Liver (tissue), 9 donors: ENCODE data around the gene GRAMD1A. TPM values are rescaled to one million over a fixed set of nuclear protein-coding genes. Genes with fewer than 3 reads are reported as not detected.

ENCODE experiments used
- DNase-seq: peaks from one replicate; pipeline ENCODE4 v3.0.0-alpha.2; 2017; ENCODE audit warnings: low spot score
- H3K27ac ChIP-seq, 2 donors: one replicate each; pipeline ENCODE4 v1.7.0; 2013; ENCODE audit warnings: inconsistent platforms in 2 of 2, low read length in 2 of 2, control low read depth in 1 of 2, low read depth in 1 of 2, mild to moderate bottlenecking in 1 of 2
- H3K27me3 ChIP-seq, 4 donors: one replicate each; pipeline versions ENCODE4 v1.6.1 to v1.7.0; 2013; ENCODE audit warnings: low read length in 3 of 4, inconsistent platforms in 1 of 4, mild to moderate bottlenecking in 1 of 4, moderate library complexity in 1 of 4; ENCODE audit not compliant: control insufficient read depth in 4 of 4, insufficient read depth in 4 of 4
- H3K36me3 ChIP-seq, 4 donors: one replicate each; pipeline versions ENCODE4 v1.6.1 to v1.7.0; 2013; ENCODE audit warnings: low read length in 3 of 4, mild to moderate bottlenecking in 3 of 4, low read depth in 1 of 4, moderate library complexity in 1 of 4; ENCODE audit not compliant: control insufficient read depth in 4 of 4, insufficient read depth in 3 of 4
- H3K4me1 ChIP-seq, 4 donors: one replicate each; pipeline versions ENCODE4 v1.6.1 to v1.7.0; 2013; ENCODE audit warnings: low read length in 3 of 4, mild to moderate bottlenecking in 3 of 4, moderate library complexity in 1 of 4; ENCODE audit not compliant: control insufficient read depth in 4 of 4, insufficient read depth in 4 of 4
- H3K4me3 ChIP-seq, 3 donors: one replicate each; pipeline versions ENCODE4 v1.6.1 to v1.7.0; 2013; ENCODE audit warnings: low read length in 3 of 3, control low read depth in 1 of 3, low read depth in 1 of 3, mild to moderate bottlenecking in 1 of 3
- H3K9ac ChIP-seq, 2 donors: one replicate each; pipeline ENCODE4 v1.7.0; 2013; ENCODE audit warnings: low read length in 2 of 2, mild to moderate bottlenecking in 2 of 2, moderate library complexity in 2 of 2, control low read depth in 1 of 2, low read depth in 1 of 2
- H3K9me3 ChIP-seq, 4 donors: one replicate each; pipeline versions ENCODE4 v1.6.1 to v1.7.0; 2013; ENCODE audit warnings: low read length in 3 of 4; ENCODE audit not compliant: control insufficient read depth in 4 of 4
- ATF3 ChIP-seq: IDR thresholded peaks from 2 replicates; pipeline ENCODE4 v1.6.1; 2016; ENCODE audit warnings: antibody characterized with exemption
- CTCF ChIP-seq: fragments of 150-350 bp; IDR thresholded peaks from 2 replicates; pipeline ENCODE4 v1.5.1; 2017; ENCODE audit warnings: improper control_type of control experiment, low read depth, low read length; ENCODE audit not compliant: missing input control
- FOXA1 ChIP-seq: IDR thresholded peaks from 2 replicates; pipeline ENCODE4 v1.6.1; 2016; ENCODE audit warnings: antibody characterized with exemption
- FOXA2 ChIP-seq: IDR thresholded peaks from 2 replicates; pipeline ENCODE4 v1.6.1; 2016; ENCODE audit warnings: antibody characterized with exemption
- HNF4A ChIP-seq, 2 donors: conservative IDR thresholded peaks; 2 replicates each; pipeline ENCODE4 v1.6.1; 2016; ENCODE audit warnings: antibody characterized with exemption in 2 of 2, mild to moderate bottlenecking in 2 of 2
- HNF4G ChIP-seq: IDR thresholded peaks from 2 replicates; pipeline ENCODE4 v1.6.1; 2016; ENCODE audit warnings: antibody characterized with exemption
- NR2F2 ChIP-seq: IDR thresholded peaks from 2 replicates; pipeline ENCODE4 v1.6.1; 2016; ENCODE audit warnings: antibody characterized with exemption
- RAD21 ChIP-seq, 2 donors: IDR thresholded peaks; 2 replicates each; pipeline ENCODE4 v1.6.1; 2016; ENCODE audit warnings: antibody characterized with exemption in 2 of 2, mild to moderate bottlenecking in 2 of 2
- REST ChIP-seq: IDR thresholded peaks from 2 replicates; pipeline ENCODE4 v1.6.1; 2016; ENCODE audit warnings: antibody characterized with exemption, mild to moderate bottlenecking
- SP1 ChIP-seq: IDR thresholded peaks from 2 replicates; pipeline ENCODE4 v1.6.1; 2018; ENCODE audit warnings: antibody characterized with exemption, mild to moderate bottlenecking
- TAF1 ChIP-seq: conservative IDR thresholded peaks from 2 replicates; pipeline ENCODE4 v1.6.1; 2016; ENCODE audit warnings: antibody characterized with exemption, mild to moderate bottlenecking
- YY1 ChIP-seq: IDR thresholded peaks from 2 replicates; pipeline ENCODE4 v1.6.1; 2016; ENCODE audit warnings: antibody characterized with exemption, mild to moderate bottlenecking
- ZBTB33 ChIP-seq: IDR thresholded peaks from 2 replicates; pipeline ENCODE4 v1.6.1; 2016; ENCODE audit warnings: antibody characterized with exemption
- WGBS: extraction: QIAGEN DNeasy Blood & Tissue Kit; methylation state at CpG from one replicate; pipeline ENCODE4 v1.1.7; 2013; 5-methylcytosine and 5-hydroxymethylcytosine counted together
- polyA plus RNA-seq, 2 donors: library from polyadenylated mRNA; stranded (reverse) in 1 of 2; unstranded in 1 of 2; fragments of 200-250 nt in 1 of 2; fragments of >200 nt in 1 of 2; fragmentation: Nextera tagmentation in 1 of 2; extraction: Ambion mirVana in 1 of 2; gene quantifications; one replicate each; pipeline versions ENCODE4 v1.2.1 to v1.2.3, GENCODE V29; 2013 to 2015
- total RNA-seq, 2 donors: library from RNA; depleted of rRNA; stranded (reverse); fragments of >200 nt; gene quantifications; one replicate each; pipeline ENCODE4 v1.2.3, GENCODE V29; 2014
- donor health status: healthy.
- donor health status: healthy.
- donor health status: healthy.
- donor health status: healthy.
- donor health status: healthy.

Gene GRAMD1A
- total and polyA plus RNA-seq, 4 donors, result 8.6 to 14.1 (median 11.2) TPM

- DNase-seq, result no peak
- TF ChIP-seq YY1 (no peak), SP1 (no peak), HNF4G (no peak), HNF4A (conservative IDR thresholded peaks at IDR 0.05) (no peak)
- Histone ChIP-seq H3K9me3 (peaks cover 38 to 64% (median 51%) of the 10 kb centered on the region in 4 donors), H3K27ac (no peak overlapping the region), H3K36me3 (peaks cover 11 to 51% (median 41%) of the 10 kb centered on the region in 4 donors), H3K4me3 (peak overlapping the region in 2 of 3 donors; percentile 57 to 81), H3K27me3 (no peaks in the 10 kb centered on the region), H3K9ac (no peak overlapping the region), H3K4me1 (peaks cover 9 to 17% (median 11%) of the 10 kb centered on the region in 4 donors)
- WGBS, result 84% methylated on average over 7 of the region's 7 CpGs
Measured at GRCh38 chr19:34959021-34959420, 41.1 kb upstream of the GRAMD1A start.

- H3K4me3 ChIP-seq, result peak overlapping the region in 2 of 3 donors; percentile 12 to 57
- peaks cover 38 to 60% (median 49%) of the 10 kb centered on the region in 4 donors for H3K9me3 ChIP-seq
- no peak overlapping the region for H3K27ac ChIP-seq
- TF ChIP-seq NR2F2 (no peak), ATF3 (no peak), ZBTB33 (no peak), HNF4G (no peak), RAD21 (IDR thresholded peaks at IDR 0.05) (no peak), REST (no peak), HNF4A (conservative IDR thresholded peaks at IDR 0.05) (no peak), FOXA1 (no peak), FOXA2 (no peak), SP1 (no peak), TAF1 (no peak), CTCF (no peak)
- H3K9ac ChIP-seq, result no peak overlapping the region
- DNase-seq, result no peak
- H3K4me1 ChIP-seq, result peaks cover 11 to 17% (median 11%) of the 10 kb centered on the region in 4 donors
- H3K27me3 ChIP-seq, result no peaks in the 10 kb centered on the region
- 98% methylated on average over 8 of the region's 8 CpGs for WGBS
- H3K36me3 ChIP-seq, result peaks cover 11 to 51% (median 41%) of the 10 kb centered on the region in 4 donors
Measured at GRCh38 chr19:34960103-34960805, 39.9 kb upstream of the GRAMD1A start.
